LNCaP clone FGC (cell line): Measurements from ENCODE around the gene CMTM4.

Experiments used
- DNase-seq: peaks from one replicate; pipeline ENCODE4 v3.0.0-alpha.2; 2011; ENCODE audit warnings: low read depth
- H3K4me3 ChIP-seq: 2 replicates; pipeline ENCODE4 v1.5.1; 2011; ENCODE audit warnings: mild to moderate bottlenecking, low read depth, low read length, control low read depth
- CTCF ChIP-seq: IDR thresholded peaks from 2 replicates; pipeline ENCODE4 v1.5.1; 2012; ENCODE audit warnings: mild to moderate bottlenecking; ENCODE audit not compliant: control insufficient read depth, insufficient read depth; ENCODE audit errors: extremely low read depth

The CMTM4 gene

GRCh38 chr16:66647866-66648265 lies 48.7 kb downstream of the CMTM4 start:
- TF ChIP-seq CTCF: no peak
- H3K4me3 ChIP-seq: no peak overlapping the region
- DNase-seq: no peak

GRCh38 chr16:66641387-66641786 lies 55.2 kb downstream of the CMTM4 start:
- no peak for DNase-seq
- no peak overlapping the region for H3K4me3 ChIP-seq
- TF ChIP-seq CTCF: no peak

GRCh38 chr16:66640724-66641314 lies 55.7 kb downstream of the CMTM4 start:
- H3K4me3 ChIP-seq: no peak overlapping the region
- no peak for DNase-seq
- no peak for TF ChIP-seq CTCF

GRCh38 chr16:66639091-66639885 lies 57.3 kb downstream of the CMTM4 start:
- H3K4me3 ChIP-seq: no peak overlapping the region
- DNase-seq: no peak
- TF ChIP-seq CTCF: no peak

GRCh38 chr16:66637806-66638205 lies 58.7 kb downstream of the CMTM4 start:
- H3K4me3 ChIP-seq: no peak overlapping the region
- no peak for TF ChIP-seq CTCF
- no peak for DNase-seq

- no peak for DNase-seq
- no peak overlapping the region for H3K4me3 ChIP-seq
- TF ChIP-seq CTCF: no peak
Measured at GRCh38 chr16:66636199-66636598, 60.3 kb downstream of the CMTM4 start.
